Measurements from ENCODE around the gene RASGRF1. TPM values are rescaled to one million over a fixed set of nuclear protein-coding genes. Genes with fewer than 3 reads are reported as not detected.

RASGRF1 gene
- total RNA-seq, 1 donor from 2014 or later, result not detected

- intact Hi-C loops (cut with DNase I), result no loop called here
- DNase-seq (ENCODE audit: missing footprints) (no peak), ATAC-seq (peak; percentile 44)
Observed at GRCh38 chr15:78950902-78951840, 139.4 kb downstream of the RASGRF1 start.

GRCh38 chr15:78950343-78950742 is 140.2 kb downstream of the RASGRF1 start:
- ATAC-seq, result no peak
- DNase-seq (ENCODE audit: missing footprints), result no peak
- intact Hi-C loops (cut with DNase I), result no loop called here

GRCh38 chr15:78949461-78949860 is 141.1 kb downstream of the RASGRF1 start:
- ATAC-seq, result no peak
- no peak for DNase-seq (ENCODE audit: missing footprints)
- intact Hi-C loops (cut with DNase I), result no loop called here

GRCh38 chr15:78947506-78947905 is 143.1 kb downstream of the RASGRF1 start:
- intact Hi-C loops (cut with DNase I), result no loop called here
- ATAC-seq (no peak), DNase-seq (ENCODE audit: missing footprints) (peak; percentile 59)

- intact Hi-C loops (cut with DNase I), result no loop called here
- DNase-seq (ENCODE audit: missing footprints), result no peak
- no peak for ATAC-seq
Observed at GRCh38 chr15:78946493-78946892, 144.1 kb downstream of the RASGRF1 start.

GRCh38 chr15:78944669-78945407 is 145.7 kb downstream of the RASGRF1 start, which contains the start of gene CTSH:
CTSH (minus strand) TSS chr15:78945046; CDS start chr15:78944981, 65 bp downstream.
- peak; percentile 91 for ATAC-seq
- intact Hi-C loops (cut with DNase I), result no loop called here
- DNase-seq (ENCODE audit: missing footprints), result peak; percentile 88

- DNase-seq (ENCODE audit: missing footprints) (peak; percentile 58), ATAC-seq (peak; percentile 40)
- intact Hi-C loops (cut with DNase I), result no loop called here
Observed at GRCh38 chr15:78944202-78944625, 146.4 kb downstream of the RASGRF1 start.

- DNase-seq (ENCODE audit: missing footprints) (no peak), ATAC-seq (no peak)
- intact Hi-C loops (cut with DNase I), result no loop called here
Observed at GRCh38 chr15:78943692-78944091, 146.9 kb downstream of the RASGRF1 start.

GRCh38 chr15:78942741-78943140 is 147.8 kb downstream of the RASGRF1 start:
- no peak for ATAC-seq
- DNase-seq (ENCODE audit: missing footprints), result no peak
- intact Hi-C loops (cut with DNase I), result no loop called here

- no peak for ATAC-seq
- DNase-seq (ENCODE audit: missing footprints), result no peak
- intact Hi-C loops (cut with DNase I), result no loop called here
Observed at GRCh38 chr15:78938658-78939488, 151.7 kb downstream of the RASGRF1 start.

GRCh38 chr15:78937132-78937739 is 153.3 kb downstream of the RASGRF1 start:
- DNase-seq (ENCODE audit: missing footprints) (peak; percentile 76), ATAC-seq (peak; percentile 70)
- intact Hi-C loops (cut with DNase I), result loop anchor here (1.0 kb wide), 1 partner anchor 21 kb away; no protein-coding TSS in a partner anchor

GRCh38 chr15:78934655-78935023 is 155.9 kb downstream of the RASGRF1 start:
- intact Hi-C loops (cut with DNase I), result no loop called here
- ATAC-seq (no peak), DNase-seq (ENCODE audit: missing footprints) (peak; percentile 26)

GRCh38 chr15:78933823-78934654 is 156.5 kb downstream of the RASGRF1 start:
- intact Hi-C loops (cut with DNase I), result no loop called here
- ATAC-seq (peak; percentile 61), DNase-seq (ENCODE audit: missing footprints) (peak; percentile 43)

- no peak for DNase-seq (ENCODE audit: missing footprints)
- no peak for ATAC-seq
Observed at GRCh38 chr15:78933187-78933822, 157.3 kb downstream of the RASGRF1 start.

GRCh38 chr15:78932258-78932808 is 158.2 kb downstream of the RASGRF1 start:
- intact Hi-C loops (cut with DNase I), result no loop called here
- ATAC-seq, result no peak
- no peak for DNase-seq (ENCODE audit: missing footprints)

More at GRCh38 chr15:78933187-78933822, 157.3 kb downstream of the RASGRF1 start:
- intact Hi-C loops (cut with DNase I), result no loop called here

GRCh38 chr15:78931439-78932257 is 158.9 kb downstream of the RASGRF1 start:
- DNase-seq (ENCODE audit: missing footprints), result no peak
- ATAC-seq, result no peak
- intact Hi-C loops (cut with DNase I), result no loop called here

Measured in Right ventricle myocardium inferior (tissue), 1 donor.